GM13976 (cell line): ENCODE data around the gene MDH1B.
A peak's percentile ranks its signal among the peaks of the same experiment; 100 is the strongest.
"Not testable (repeated sequence)": the region's sequence is repeated elsewhere in the genome, so short reads cannot be mapped to it uniquely, and the experiment has no call there.

Source experiments
- DNase-seq: peaks from one replicate; pipeline ENCODE4 v3.0.0; 2012; ENCODE audit warnings: low spot score
- CTCF ChIP-seq: IDR thresholded peaks from 2 replicates; pipeline ENCODE4 v1.5.1; 2012; ENCODE audit warnings: borderline replicate concordance, mild to moderate bottlenecking; ENCODE audit not compliant: insufficient read depth; ENCODE audit errors: extremely low read depth, missing control alignments, control extremely low read depth
- in situ Hi-C: fragments of 300-500 bp; cut with MboI; formaldehyde crosslinking; loops from one replicate; pipeline ENCODE4 v1.12.0; 2022; ENCODE audit warnings: low sequenced_read_pairs, mixed read lengths, inconsistent platforms; ENCODE audit not compliant: unreplicated experiment

The MDH1B gene

GRCh38 chr2:206765242-206766056 is at the start of gene MDH1B, which contains the start of gene FASTKD2:
Gene MDH1B, minus strand, starts transcription at chr2:206765328. Its CDS starts 57 bp downstream, at chr2:206765271.
Gene FASTKD2, plus strand, starts transcription at chr2:206765606. Its CDS starts 1,088 bp downstream, at chr2:206766694.
- no peak for TF ChIP-seq CTCF
- in situ Hi-C loops, result no loop called here
- DNase-seq, result peak; percentile 83

- in situ Hi-C loops, result no loop called here
- no peak for DNase-seq
- TF ChIP-seq CTCF, result no peak
Measured at GRCh38 chr2:206814498-206814897, 49.4 kb upstream of the MDH1B start.

DNA sequence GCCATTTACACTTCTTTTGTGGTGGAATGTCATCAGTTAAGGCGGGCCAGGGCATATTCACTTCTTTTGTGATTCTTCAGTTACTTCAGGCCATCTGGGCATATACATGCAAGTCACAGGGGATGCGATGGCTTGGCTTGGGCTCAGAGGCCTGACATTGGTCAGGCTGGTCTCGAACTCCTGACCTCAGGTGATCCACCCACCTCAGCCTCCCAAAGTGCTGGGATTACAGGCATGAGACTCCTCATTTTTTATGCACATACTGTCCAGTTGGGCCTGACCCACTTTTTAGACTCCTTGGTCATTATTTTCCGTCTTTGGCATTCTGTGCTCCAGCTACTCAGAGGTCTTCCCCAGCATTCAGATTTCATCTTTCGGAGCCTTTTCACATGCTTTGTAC is 47.3 kb upstream of the MDH1B start:
- in situ Hi-C loops, DNase-seq: not testable (repeated sequence)

GRCh38 chr2:206807624-206808023 is 42.5 kb upstream of the MDH1B start:
- DNase-seq, in situ Hi-C loops: not testable (repeated sequence)

DNA sequence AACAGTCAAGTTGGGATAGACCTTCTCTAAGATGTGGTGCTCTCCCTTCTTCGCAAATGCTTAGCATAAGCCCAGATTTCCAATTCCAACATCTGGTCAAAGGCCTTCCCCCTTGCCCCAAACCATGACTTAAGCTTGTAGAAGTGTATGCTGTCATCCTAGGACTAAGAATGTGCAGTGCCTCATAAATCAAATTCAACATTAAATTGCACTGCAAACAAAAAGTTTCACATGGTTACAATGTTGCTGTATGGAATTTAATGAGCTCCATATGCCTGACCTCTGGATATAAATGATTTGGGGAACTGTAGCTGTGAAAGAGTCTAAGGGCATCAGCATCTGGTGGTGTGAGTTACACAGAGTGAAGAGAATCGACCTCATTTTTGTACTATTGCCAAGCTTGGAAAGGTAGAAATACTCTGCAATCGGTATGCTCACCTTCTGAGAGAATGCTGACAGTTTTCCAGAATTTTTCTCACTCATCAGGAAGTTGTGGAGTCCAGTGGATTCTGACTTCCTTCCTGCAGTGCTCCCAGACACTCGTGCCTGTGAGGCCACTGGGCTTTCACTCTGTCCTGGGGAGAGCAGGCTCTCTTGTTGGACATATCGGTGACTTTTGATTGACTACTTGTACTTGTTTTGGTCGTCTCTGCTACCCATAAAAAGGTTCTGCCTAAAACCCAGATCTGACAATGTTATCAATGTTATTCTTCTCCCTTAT is 40.9 kb upstream of the MDH1B start:
- TF ChIP-seq CTCF, result no peak
- in situ Hi-C loops, result no loop called here
- DNase-seq, result no peak

- in situ Hi-C loops, result no loop called here
Measured at GRCh38 chr2:206804326-206804725, 39.2 kb upstream of the MDH1B start.

DNA sequence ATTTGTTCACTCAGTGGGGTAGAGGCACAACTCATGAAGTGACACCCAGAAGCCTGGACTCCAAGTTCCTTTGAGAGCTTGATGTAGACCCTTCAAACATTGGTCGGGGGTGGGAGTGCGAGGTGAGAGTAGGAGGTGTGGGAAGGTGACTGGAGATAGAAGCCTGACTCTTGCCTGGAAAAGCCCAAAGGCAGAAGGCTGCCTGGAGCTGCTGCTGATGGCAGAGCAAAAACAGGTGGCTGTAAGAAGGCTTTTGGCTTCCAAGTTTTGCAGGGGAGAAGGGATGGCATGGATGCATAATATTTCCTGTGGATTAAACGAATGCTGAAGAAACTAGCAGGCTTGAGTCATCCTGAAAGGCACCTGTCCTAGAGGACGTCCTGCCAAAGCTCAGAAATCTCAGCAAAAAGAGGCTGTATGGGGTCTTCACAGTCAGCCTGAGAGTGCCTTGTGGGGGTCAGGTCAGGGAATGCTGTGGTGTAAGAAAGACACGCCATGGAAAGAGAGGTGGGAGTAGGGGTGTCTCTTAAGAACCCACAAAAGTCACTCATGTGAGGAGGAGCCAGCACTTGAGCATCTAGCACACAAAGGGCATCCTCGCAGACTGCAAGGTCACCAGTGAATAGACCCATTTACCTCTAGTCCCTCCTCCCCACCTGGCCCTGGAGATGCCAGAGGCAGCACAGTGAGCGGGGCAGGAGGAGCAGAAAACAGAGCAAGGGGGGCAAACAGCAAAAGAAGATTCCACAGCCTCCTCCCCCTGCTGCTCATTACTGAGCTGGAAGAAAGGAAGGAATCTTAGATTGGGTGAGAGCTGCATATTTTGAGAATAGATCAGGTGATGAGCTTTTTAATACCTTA is 37.8 kb upstream of the MDH1B start:
- in situ Hi-C loops, result no loop called here

More at GRCh38 chr2:206804326-206804725, 39.2 kb upstream of the MDH1B start:
- TF ChIP-seq CTCF, result no peak
- no peak for DNase-seq

More for the DNA sequence above, 37.8 kb upstream of the MDH1B start:
- no peak for DNase-seq
- no peak for TF ChIP-seq CTCF
